Ascending aorta (tissue), 2 donors: ENCODE results near the gene PAK4. TPM values are rescaled to one million over a fixed set of nuclear protein-coding genes. Genes with fewer than 3 reads are reported as not detected.

Experiments
- DNase-seq, 2 donors: peaks; one replicate each; pipeline ENCODE4 v3.0.0-alpha.2; 2019; ENCODE audit warnings: low spot score in 2 of 2
- H3K27ac ChIP-seq, 2 donors: fragments of 200-600 bp; sonication (generic); one replicate each; pipeline ENCODE4 v1.5.1; 2016 to 2017; ENCODE audit warnings: mild to moderate bottlenecking in 1 of 2
- H3K27me3 ChIP-seq: fragments of 200-600 bp; sonication (generic); one replicate; pipeline ENCODE4 v1.5.1; 2017
- H3K36me3 ChIP-seq, 2 donors: fragments of 200-600 bp; sonication (generic); one replicate each; pipeline ENCODE4 v1.5.1; 2016
- H3K4me1 ChIP-seq, 2 donors: fragments of 200-600 bp; sonication (generic); one replicate each; pipeline ENCODE4 v1.5.1; 2016 to 2017; ENCODE audit warnings: mild to moderate bottlenecking in 1 of 2
- H3K4me3 ChIP-seq, 2 donors: fragments of 200-600 bp; sonication (generic); one replicate each; pipeline ENCODE4 v1.5.1; 2016 to 2017; ENCODE audit warnings: mild to moderate bottlenecking in 1 of 2
- H3K9me3 ChIP-seq, 2 donors: fragments of 200-600 bp; sonication (generic); one replicate each; pipeline ENCODE4 v1.5.1; 2016
- CTCF ChIP-seq, 3 experiments: fragments of 200-600 bp in 2 of 3; fragments of 450-650 bp in 1 of 3; sonication (generic) in 2 of 3; IDR thresholded peaks; one replicate each; pipeline ENCODE4 v1.5.1; 2016 to 2019; ENCODE audit warnings: antibody characterized with exemption in 3 of 3, mild to moderate bottlenecking in 1 of 3, moderate library complexity in 1 of 3
- intact Hi-C: fragments of 100-400 bp; cut with DNase I; formaldehyde crosslinking; loops from one replicate; pipeline ENCODE4 v1.15.1; 2023
- total RNA-seq: library from RNA; depleted of rRNA; stranded (reverse); fragments of >200 nt; gene quantifications from one replicate; pipeline ENCODE4 v1.1.0, GENCODE V29; 2016

PAK4 gene
- total RNA-seq, 1 donor from 2014 or later: 27.4 TPM

DNA sequence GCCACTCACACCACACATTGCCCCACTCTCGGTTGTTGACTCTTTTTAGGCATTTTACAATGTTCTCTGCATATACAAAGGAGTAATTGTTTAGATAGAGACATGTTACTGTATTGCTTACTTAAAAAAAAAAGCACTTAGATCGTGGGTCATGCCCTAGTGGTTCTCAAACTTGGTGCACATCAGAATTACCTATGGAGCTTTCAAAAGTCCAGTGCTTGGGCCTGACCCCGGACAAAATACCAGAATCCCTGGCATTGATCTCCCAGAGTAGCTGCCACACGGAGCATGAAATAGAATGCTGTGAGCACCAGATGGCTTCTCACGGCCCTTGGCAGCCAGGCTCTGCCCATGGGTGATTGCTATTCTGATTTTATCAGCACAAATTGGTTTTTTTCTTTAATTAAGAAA, 21.4 kb upstream of the PAK4 start:
- Histone ChIP-seq H3K4me3 (no peak overlapping the region), H3K4me1 (no peaks in the 10 kb centered on the region), H3K27me3 (peaks cover 1% of the 10 kb centered on the region), H3K9me3 (no peaks in the 10 kb centered on the region), H3K36me3 (no peaks in the 10 kb centered on the region), H3K27ac (no peak overlapping the region)
- no peak for TF ChIP-seq CTCF (IDR thresholded peaks at IDR 0.05)
- intact Hi-C loops: no loop called here
- no peak for DNase-seq

DNA sequence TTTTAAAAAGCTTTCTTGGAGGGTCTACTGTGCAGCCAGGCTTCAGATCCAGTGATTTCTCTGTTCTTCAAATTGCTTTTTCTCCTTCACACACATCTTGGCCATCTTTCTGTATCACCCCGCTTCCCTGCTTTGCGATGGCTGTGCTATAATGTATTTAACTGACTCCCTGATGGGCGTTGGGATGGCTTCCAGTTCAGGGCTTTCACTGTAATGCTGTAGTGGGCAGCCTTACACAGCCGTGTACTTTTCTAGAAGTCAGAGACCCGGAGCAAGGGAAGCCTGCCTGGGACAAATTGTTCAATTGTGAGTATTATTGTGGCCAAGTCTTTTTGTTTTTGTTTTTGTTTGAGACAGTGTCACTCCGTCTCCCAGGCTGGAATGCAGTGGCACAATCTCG, 19.4 kb upstream of the PAK4 start:
- Histone ChIP-seq H3K4me1 (no peaks in the 10 kb centered on the region), H3K4me3 (no peak overlapping the region), H3K9me3 (no peaks in the 10 kb centered on the region), H3K27me3 (no peaks in the 10 kb centered on the region), H3K27ac (no peak overlapping the region), H3K36me3 (no peaks in the 10 kb centered on the region)
- intact Hi-C loops: no loop called here
- no peak for TF ChIP-seq CTCF (IDR thresholded peaks at IDR 0.05)
- no peak for DNase-seq

DNA sequence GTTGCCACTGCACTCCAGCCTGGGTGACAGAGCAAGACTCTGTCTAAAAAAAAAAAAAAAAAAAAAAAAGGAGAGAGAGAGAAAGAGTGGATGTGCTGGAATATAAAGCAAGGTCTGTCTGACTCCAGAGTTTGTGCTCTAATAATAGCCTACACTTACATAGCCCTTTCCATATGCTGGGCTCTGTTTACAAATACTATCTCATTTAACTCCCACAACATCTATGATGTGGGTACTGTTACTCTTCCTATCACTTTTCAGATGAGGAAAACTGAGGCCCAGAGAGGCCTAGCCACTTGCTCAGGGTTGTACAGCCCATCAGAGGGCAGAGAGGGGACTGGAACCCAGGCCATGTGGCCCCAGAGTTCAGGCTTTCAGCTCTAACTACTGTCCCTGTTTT, 15.9 kb upstream of the PAK4 start:
- TF ChIP-seq CTCF (IDR thresholded peaks at IDR 0.05): no peak
- H3K9me3 ChIP-seq: no peaks in the 10 kb centered on the region
- intact Hi-C loops: no loop called here
- no peaks in the 10 kb centered on the region for H3K27me3 ChIP-seq
- H3K4me1 ChIP-seq: no peaks in the 10 kb centered on the region
- DNase-seq: no peak
- H3K4me3 ChIP-seq: no peak overlapping the region
- H3K27ac ChIP-seq: no peak overlapping the region
- H3K36me3 ChIP-seq: no peaks in the 10 kb centered on the region

- TF ChIP-seq CTCF (IDR thresholded peaks at IDR 0.05): peak; percentile 51 to 71 (median 56)
- no peaks in the 10 kb centered on the region for H3K9me3 ChIP-seq
- no peaks in the 10 kb centered on the region for H3K36me3 ChIP-seq
- H3K27me3 ChIP-seq: no peaks in the 10 kb centered on the region
- intact Hi-C loops: no loop called here
- H3K4me1 ChIP-seq: no peaks in the 10 kb centered on the region
- no peak for DNase-seq
- H3K4me3 ChIP-seq: no peak overlapping the region
- no peak overlapping the region for H3K27ac ChIP-seq
Measured at GRCh38 chr19:39110263-39110967, 15.2 kb upstream of the PAK4 start.

- H3K9me3 ChIP-seq: no peaks in the 10 kb centered on the region
- no peak for DNase-seq
- no peaks in the 10 kb centered on the region for H3K36me3 ChIP-seq
- no peak overlapping the region for H3K4me3 ChIP-seq
- intact Hi-C loops: no loop called here
- H3K4me1 ChIP-seq: no peaks in the 10 kb centered on the region
- H3K27me3 ChIP-seq: no peaks in the 10 kb centered on the region
- no peak for TF ChIP-seq CTCF (IDR thresholded peaks at IDR 0.05)
- H3K27ac ChIP-seq: no peak overlapping the region
Measured at GRCh38 chr19:39111593-39112199, 13.9 kb upstream of the PAK4 start.
